Lower leg skin (tissue), 3 donors: ENCODE results near the gene NDST1.

Experiments used
- POLR2A ChIP-seq, 2 donors: fragments of 450-650 bp; IDR thresholded peaks; one replicate each; pipeline ENCODE4 v1.6.1; 2016 to 2017; ENCODE audit warnings: antibody characterized with exemption in 2 of 2, mild to moderate bottlenecking in 1 of 2, moderate library complexity in 1 of 2
- TF ChIP-seq, protein P1 (sequence below), 3 donors: fragments of 450-650 bp; IDR thresholded peaks; one replicate each; pipeline ENCODE4 v1.5.1; 2016; ENCODE audit warnings: antibody characterized with exemption in 3 of 3, mild to moderate bottlenecking in 3 of 3, moderate library complexity in 2 of 3

DNA sequence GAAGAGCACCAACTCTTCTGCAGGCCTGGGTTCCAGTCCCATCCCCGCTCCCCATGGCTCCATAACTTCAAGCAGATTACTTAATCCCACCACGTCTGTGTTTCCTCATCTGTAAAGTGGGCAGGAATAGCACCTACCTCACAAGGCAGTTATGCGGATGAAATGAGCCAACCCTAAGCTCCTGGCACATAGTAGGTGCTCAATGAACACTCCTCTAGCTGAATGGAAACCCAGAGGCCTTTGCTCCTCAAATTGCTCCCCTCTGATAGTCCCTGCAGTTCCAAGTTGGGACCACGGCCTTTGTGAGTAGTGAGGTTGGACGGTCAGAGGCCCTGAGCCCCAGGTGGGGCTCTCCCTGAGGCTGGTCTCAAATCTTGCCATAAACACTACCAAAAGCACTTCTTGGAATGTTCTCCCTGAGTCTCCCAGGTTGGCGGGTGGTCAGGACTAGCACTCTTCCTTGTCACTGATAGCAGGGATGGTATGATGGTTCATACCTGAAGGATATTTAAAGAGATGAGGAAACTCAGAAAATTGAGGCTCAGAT is 97.0 kb downstream of the NDST1 start:
- TF ChIP-seq, protein P1, sequence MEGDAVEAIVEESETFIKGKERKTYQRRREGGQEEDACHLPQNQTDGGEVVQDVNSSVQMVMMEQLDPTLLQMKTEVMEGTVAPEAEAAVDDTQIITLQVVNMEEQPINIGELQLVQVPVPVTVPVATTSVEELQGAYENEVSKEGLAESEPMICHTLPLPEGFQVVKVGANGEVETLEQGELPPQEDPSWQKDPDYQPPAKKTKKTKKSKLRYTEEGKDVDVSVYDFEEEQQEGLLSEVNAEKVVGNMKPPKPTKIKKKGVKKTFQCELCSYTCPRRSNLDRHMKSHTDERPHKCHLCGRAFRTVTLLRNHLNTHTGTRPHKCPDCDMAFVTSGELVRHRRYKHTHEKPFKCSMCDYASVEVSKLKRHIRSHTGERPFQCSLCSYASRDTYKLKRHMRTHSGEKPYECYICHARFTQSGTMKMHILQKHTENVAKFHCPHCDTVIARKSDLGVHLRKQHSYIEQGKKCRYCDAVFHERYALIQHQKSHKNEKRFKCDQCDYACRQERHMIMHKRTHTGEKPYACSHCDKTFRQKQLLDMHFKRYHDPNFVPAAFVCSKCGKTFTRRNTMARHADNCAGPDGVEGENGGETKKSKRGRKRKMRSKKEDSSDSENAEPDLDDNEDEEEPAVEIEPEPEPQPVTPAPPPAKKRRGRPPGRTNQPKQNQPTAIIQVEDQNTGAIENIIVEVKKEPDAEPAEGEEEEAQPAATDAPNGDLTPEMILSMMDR (IDR thresholded peaks at IDR 0.05), result no peak
- no peak for TF ChIP-seq POLR2A (IDR thresholded peaks at IDR 0.05)
